Measurements from ENCODE around the gene HAUS5. TPM values are rescaled to one million over a fixed set of nuclear protein-coding genes. Genes with fewer than 3 reads are reported as not detected.

Gene HAUS5
- total and polyA plus RNA-seq, 12 donors: 5.2 to 38.2 (median 10.8) TPM

DNA sequence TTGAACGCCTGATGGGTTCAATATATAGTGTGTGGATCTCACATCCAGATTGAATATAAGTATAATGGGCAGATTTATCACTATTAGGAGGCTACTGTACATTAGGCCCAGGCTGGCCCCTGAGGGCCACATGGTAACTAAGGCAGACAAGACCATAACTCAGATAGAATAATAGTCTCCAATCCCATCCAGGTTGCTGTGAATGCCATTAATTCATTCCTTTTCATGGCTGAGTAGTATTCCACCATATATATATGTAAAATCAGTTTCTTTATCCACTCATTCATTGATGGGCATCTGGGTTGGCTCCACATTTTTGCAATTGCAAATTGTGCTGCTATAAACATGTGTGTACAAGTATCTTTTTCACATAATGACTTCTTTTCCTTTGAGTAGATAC lies 34.6 kb upstream of the HAUS5 start:
- H3K36me3 ChIP-seq (replicated peaks in 1 of 2): no peaks in the 10 kb centered on the region
- TF ChIP-seq POLR2A (IDR thresholded peaks at IDR 0.05): no peak
- TF ChIP-seq, protein P1, sequence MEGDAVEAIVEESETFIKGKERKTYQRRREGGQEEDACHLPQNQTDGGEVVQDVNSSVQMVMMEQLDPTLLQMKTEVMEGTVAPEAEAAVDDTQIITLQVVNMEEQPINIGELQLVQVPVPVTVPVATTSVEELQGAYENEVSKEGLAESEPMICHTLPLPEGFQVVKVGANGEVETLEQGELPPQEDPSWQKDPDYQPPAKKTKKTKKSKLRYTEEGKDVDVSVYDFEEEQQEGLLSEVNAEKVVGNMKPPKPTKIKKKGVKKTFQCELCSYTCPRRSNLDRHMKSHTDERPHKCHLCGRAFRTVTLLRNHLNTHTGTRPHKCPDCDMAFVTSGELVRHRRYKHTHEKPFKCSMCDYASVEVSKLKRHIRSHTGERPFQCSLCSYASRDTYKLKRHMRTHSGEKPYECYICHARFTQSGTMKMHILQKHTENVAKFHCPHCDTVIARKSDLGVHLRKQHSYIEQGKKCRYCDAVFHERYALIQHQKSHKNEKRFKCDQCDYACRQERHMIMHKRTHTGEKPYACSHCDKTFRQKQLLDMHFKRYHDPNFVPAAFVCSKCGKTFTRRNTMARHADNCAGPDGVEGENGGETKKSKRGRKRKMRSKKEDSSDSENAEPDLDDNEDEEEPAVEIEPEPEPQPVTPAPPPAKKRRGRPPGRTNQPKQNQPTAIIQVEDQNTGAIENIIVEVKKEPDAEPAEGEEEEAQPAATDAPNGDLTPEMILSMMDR (IDR thresholded peaks at IDR 0.05): no peak
- no peak overlapping the region for H3K27ac ChIP-seq
- intact Hi-C loops (cut with DNase I): no loop called here
- WGBS, 4 donors: 80 to 88% (median 84%) methylated on average over 1 of the region's 1 CpG
- DNase-seq: no peak
- peaks cover 0 to 8% (median 0%) of the 10 kb centered on the region in 3 donors for H3K9me3 ChIP-seq (replicated peaks in 1 of 3)
- H3K4me1 ChIP-seq (replicated peaks in 1 of 2): no peaks in the 10 kb centered on the region
- no peak overlapping the region for H3K4me3 ChIP-seq
- H3K27me3 ChIP-seq: no peaks in the 10 kb centered on the region

DNA sequence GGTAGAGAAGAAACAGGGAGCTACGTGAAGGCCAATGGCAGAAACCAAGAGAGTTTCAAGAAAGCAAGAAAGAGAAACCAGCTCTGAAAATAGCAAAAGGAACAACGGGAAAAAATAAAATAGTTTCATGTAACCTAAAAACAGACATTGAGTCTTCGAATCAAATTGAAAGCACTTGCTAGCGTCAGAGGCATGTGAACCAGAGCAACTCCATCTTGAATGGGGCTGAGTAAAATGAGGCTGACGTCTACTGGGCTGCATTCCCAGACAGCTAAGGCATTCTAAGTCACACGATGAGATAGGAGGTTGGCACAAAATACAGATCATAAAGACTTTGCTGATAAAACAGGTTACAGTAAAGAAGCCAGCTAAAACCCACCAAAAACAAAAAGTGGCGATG lies 33.8 kb upstream of the HAUS5 start:
- H3K36me3 ChIP-seq (replicated peaks in 1 of 2): no peaks in the 10 kb centered on the region
- peaks cover 0 to 8% (median 0%) of the 10 kb centered on the region in 3 donors for H3K9me3 ChIP-seq (replicated peaks in 1 of 3)
- intact Hi-C loops (cut with DNase I): no loop called here
- H3K27me3 ChIP-seq: no peaks in the 10 kb centered on the region
- DNase-seq: peak in 1 of 7 donors; percentile 8
- TF ChIP-seq, protein P1 (IDR thresholded peaks at IDR 0.05): no peak
- no peak for TF ChIP-seq POLR2A (IDR thresholded peaks at IDR 0.05)
- WGBS, 4 donors: 63 to 72% (median 65%) methylated on average over 7 of the region's 7 CpGs
- H3K4me3 ChIP-seq: no peak overlapping the region
- H3K4me1 ChIP-seq (replicated peaks in 1 of 2): no peaks in the 10 kb centered on the region
- no peak overlapping the region for H3K27ac ChIP-seq

DNA sequence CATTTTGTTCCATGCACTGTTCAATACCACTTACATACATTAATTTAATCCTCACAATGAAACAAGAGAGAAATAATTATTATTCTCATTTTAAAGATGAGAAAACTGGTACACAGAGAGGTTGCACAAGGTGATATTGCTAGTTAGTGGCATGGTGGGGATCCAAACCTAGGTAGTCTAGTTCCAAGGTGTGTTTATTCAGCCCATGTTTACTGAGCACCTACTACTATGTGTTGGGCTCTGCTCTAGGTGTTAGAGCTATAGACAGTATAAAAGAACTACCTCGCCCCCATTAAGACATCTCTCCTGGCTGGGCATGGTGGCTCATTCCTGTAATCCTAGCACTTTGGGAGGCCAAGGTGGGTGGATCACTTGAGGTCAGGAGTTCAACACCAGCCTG lies 29.8 kb upstream of the HAUS5 start:
- Histone ChIP-seq H3K4me1 (replicated peaks in 1 of 2) (no peaks in the 10 kb centered on the region), H3K27me3 (no peaks in the 10 kb centered on the region), H3K4me3 (no peak overlapping the region), H3K36me3 (replicated peaks in 1 of 2) (no peaks in the 10 kb centered on the region), H3K9me3 (replicated peaks in 1 of 3) (no peaks in the 10 kb centered on the region), H3K27ac (no peak overlapping the region)
- WGBS, 4 donors: 73 to 95% (median 90%) methylated on average over 1 of the region's 1 CpG; no CpG with 5 or more reads in 1 of the 4 donors
- DNase-seq: no peak
- TF ChIP-seq, protein P1 (IDR thresholded peaks at IDR 0.05): no peak
- TF ChIP-seq POLR2A (IDR thresholded peaks at IDR 0.05): no peak
- intact Hi-C loops (cut with DNase I): no loop called here

DNA sequence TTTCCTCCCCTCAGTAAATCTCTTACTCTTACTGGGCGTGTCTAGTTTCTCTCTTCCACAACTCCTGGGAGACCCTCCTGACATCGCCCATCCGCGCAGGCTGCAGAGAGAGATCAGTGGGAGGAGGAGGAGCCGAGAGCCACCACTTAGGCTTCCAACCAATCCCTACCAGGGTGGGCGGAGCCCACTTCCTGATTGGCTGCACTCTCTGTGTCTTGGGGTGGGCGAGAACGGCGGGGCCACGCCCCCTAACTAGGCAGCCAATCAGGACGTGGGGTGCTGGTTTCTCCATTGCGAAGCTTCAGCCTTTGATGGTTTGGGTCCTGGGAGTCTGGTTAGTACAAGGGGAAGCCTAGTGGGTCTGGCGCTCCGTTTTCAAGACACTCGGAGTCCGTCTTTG lies 26.7 kb upstream of the HAUS5 start, which contains the start of gene PMIS2:
TSS of gene PMIS2 (plus strand) at position 326 of the 400 bp plus-strand sequence. CDS start 87 bp downstream, outside the sequence.
- intact Hi-C loops (cut with DNase I): no loop called here
- WGBS, 4 donors: 34 to 58% (median 46%) methylated on average over 16 of the region's 16 CpGs
- no peaks in the 10 kb centered on the region for H3K4me1 ChIP-seq (replicated peaks in 1 of 2)
- no peaks in the 10 kb centered on the region for H3K36me3 ChIP-seq (replicated peaks in 1 of 2)
- TF ChIP-seq, protein P1 (IDR thresholded peaks at IDR 0.05): no peak
- TF ChIP-seq POLR2A (IDR thresholded peaks at IDR 0.05): no peak
- no peaks in the 10 kb centered on the region for H3K9me3 ChIP-seq (replicated peaks in 1 of 3)
- no peak within 1 kb of the TSS for H3K27ac ChIP-seq
- DNase-seq: peak in 3 of 7 donors; percentile 36 to 62 (median 38)
- H3K4me3 ChIP-seq: no peak within 1 kb of the TSS
- no peaks in the 10 kb centered on the region for H3K27me3 ChIP-seq
